ENCODE measurements around the gene CSAD. TPM values are rescaled to one million over a fixed set of nuclear protein-coding genes. Genes with fewer than 3 reads are reported as not detected.
"Not testable (repeated sequence)": the region's sequence is repeated elsewhere in the genome, so short reads cannot be mapped to it uniquely, and the experiment has no call there.

The CSAD gene
- total RNA-seq, 1 experiment from 2014 or later: 2.5 TPM

- Histone ChIP-seq H3K27me3 (replicated peaks) (no peaks in the 10 kb centered on the region), H3K9me3 (replicated peaks) (no peaks in the 10 kb centered on the region), H3K4me1 (replicated peaks) (no peaks in the 10 kb centered on the region), H3K27ac (no peak overlapping the region), H3K36me3 (no peaks in the 10 kb centered on the region), H3K4me3 (no peak overlapping the region)
- DNase-seq (ENCODE audit: low read depth in 1 of 2, low spot score in 2 of 2): no peak
Measured at GRCh38 chr12:53118751-53119300, 61.9 kb downstream of the CSAD start.

DNA sequence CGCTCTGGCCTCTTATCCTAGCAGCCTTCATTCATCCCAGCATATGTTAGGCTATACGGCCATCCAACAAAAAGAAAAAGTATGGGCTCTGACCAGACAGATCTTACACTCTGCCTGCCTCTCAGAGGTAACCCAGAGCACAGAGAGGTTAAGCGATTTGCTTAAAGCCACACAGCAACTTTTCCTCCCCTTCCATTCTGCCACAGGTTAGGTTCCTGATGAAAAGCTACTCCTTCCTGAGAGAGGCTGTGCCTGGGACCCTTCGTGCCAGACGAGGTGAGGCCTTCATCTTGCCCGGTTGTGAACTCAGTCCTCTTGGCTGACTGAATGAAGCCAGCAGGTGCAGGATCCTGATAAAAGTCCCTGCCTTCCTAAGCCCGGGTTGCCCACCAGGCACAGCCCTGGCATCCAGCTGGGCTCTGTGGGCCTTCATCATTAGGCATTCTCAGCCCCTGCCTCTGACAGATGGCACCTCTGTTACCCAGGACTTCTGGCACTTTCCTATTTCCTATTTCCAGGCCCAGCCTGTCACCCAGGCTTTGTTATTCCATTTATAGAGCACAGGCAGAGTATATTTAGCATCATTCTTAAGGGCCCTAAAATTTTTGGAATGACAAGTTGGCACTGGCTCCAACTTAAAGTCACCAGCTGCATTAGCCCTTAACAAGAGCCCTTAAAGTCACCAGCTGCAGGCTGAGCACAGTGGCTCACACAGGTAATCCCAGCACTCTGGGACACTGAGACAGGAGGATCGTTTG lies 64.7 kb downstream of the CSAD start:
- H3K4me1 ChIP-seq (replicated peaks): no peaks in the 10 kb centered on the region
- H3K27ac ChIP-seq: no peak overlapping the region
- H3K4me3 ChIP-seq: no peak overlapping the region
- no peak for DNase-seq (ENCODE audit: low read depth in 1 of 2, low spot score in 2 of 2)
- no peaks in the 10 kb centered on the region for H3K27me3 ChIP-seq (replicated peaks)
- H3K9me3 ChIP-seq (replicated peaks): no peaks in the 10 kb centered on the region
- H3K36me3 ChIP-seq: no peaks in the 10 kb centered on the region

DNA sequence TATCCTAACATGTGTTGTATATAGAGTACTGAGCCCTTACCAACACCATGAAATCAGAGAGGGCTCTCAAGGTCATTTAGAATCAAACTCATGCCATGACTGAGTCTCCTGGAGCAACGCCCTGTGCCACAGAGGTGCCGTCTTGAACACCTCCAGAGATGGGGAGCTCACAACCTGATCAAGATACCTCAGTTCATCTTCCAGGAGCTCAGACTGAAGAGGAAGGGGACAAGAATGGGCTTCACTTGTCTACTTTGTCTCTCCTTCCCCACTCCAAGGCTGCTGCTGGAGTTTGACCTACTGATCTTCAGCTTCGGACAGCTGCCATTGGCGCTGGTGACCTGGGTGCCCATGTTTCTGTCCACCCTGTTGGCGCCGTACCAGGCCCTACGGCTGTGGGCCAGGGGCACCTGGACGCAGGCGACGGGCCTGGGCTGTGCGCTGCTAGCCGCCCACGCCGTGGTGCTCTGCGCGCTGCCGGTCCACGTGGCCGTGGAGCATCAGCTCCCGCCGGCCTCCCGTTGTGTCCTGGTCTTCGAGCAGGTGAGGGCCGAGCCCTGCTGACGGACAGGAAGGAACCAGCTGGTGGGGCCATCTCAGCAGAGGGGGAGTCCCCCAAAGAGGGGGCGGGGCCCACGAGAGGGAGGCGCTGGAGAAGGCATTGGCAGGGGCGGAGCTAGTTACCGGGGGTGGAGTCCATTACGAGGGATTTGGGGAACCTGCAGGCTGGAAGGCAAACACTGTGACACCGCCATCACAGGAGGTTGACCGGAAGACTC lies 65.4 kb downstream of the CSAD start:
- no peak overlapping the region for H3K27ac ChIP-seq
- 0 out of 2 replicates have a peak, but pooled peaks cover under 1% of the 10 kb centered on the region for H3K27me3 ChIP-seq (replicated peaks)
- no peaks in the 10 kb centered on the region for H3K9me3 ChIP-seq (replicated peaks)
- no peak overlapping the region for H3K4me3 ChIP-seq
- no peak for DNase-seq (ENCODE audit: low read depth in 1 of 2, low spot score in 2 of 2)
- no peaks in the 10 kb centered on the region for H3K4me1 ChIP-seq (replicated peaks)
- no peaks in the 10 kb centered on the region for H3K36me3 ChIP-seq

DNA sequence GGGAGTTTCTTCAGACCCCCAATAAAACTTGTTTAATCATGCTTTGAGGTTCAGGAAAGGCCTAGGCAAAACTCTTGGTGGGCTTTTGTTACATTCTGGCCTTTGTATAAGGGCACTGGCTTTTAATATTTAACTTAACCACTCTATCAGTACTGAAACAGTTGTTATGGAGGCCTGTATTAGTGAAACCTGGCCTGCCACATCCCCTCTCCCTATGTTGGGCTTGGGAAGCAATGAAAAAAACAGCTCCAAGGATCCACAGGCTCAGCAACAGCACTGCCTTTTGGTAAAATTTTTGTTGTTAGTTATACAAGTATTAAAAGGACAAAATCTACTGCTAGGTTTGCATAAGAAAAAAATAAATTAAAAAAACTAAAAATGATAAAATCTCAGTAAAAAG lies 66.8 kb downstream of the CSAD start:
- H3K4me3 ChIP-seq: no peak overlapping the region
- no peaks in the 10 kb centered on the region for H3K4me1 ChIP-seq (replicated peaks)
- no peak overlapping the region for H3K27ac ChIP-seq
- 0 out of 2 replicates have a peak, but pooled peaks cover 3% of the 10 kb centered on the region for H3K27me3 ChIP-seq (replicated peaks)
- no peaks in the 10 kb centered on the region for H3K36me3 ChIP-seq
- no peak for DNase-seq (ENCODE audit: low read depth in 1 of 2, low spot score in 2 of 2)
- H3K9me3 ChIP-seq (replicated peaks): no peaks in the 10 kb centered on the region

DNA sequence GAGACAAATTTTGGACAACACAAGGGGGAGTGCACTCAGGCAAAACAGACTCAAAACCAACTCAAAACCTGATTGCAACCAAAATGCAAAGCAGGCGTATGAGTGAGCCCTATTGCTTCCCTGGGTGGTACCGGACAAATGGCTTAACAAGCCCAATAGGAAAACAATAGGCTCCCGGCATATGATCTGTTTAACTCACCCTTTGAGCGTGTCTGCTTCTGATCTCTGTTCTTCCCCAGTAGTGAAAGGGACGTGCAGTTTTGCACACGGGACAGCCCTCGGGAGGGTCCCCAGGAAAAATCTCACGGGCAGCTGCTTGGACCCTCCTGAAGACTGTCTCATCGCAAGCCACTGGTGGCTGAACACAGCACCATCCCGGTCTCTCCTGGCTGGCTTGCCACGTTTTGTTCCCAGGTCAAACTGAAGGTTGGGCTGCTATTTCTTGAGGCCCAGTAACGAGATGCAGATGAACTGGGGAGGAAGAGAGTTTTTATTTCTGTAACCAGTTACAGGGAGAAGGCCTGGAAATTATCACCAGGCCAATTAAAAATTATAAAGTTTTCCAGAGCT lies 67.5 kb downstream of the CSAD start:
- Histone ChIP-seq H3K9me3 (replicated peaks) (no peaks in the 10 kb centered on the region), H3K4me1 (replicated peaks) (no peaks in the 10 kb centered on the region), H3K27ac (no peak overlapping the region), H3K27me3 (replicated peaks) (0 out of 2 replicates have a peak, but pooled peaks cover 3% of the 10 kb centered on the region), H3K36me3 (no peaks in the 10 kb centered on the region; the same call in 1 of the 2 replicates), H3K4me3 (no peak overlapping the region)
- DNase-seq (ENCODE audit: low read depth in 1 of 2, low spot score in 2 of 2): no peak

DNA sequence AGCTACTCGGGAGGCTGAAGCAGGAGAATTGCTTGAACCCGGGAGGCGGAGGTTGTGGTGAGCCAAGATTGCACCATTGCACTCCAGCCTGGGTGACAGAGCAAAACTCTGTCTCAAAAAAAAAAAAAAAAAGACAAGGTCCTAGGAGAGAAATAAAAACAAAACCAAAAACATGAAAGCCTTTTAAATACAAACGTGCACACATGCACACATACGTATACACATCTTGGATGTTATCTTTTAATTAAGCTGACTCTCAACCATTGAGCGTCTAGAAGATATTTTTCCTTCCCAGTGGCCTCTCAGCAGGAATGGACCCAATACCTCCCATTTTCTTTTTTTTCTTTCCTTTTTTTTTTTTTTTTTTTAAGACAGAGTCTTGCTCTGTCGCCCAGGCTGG lies 68.3 kb downstream of the CSAD start:
- H3K27me3 ChIP-seq (replicated peaks); H3K36me3 ChIP-seq; DNase-seq (ENCODE audit: low read depth in 1 of 2, low spot score in 2 of 2); H3K9me3 ChIP-seq (replicated peaks); H3K27ac ChIP-seq; H3K4me3 ChIP-seq; H3K4me1 ChIP-seq (replicated peaks): not testable (repeated sequence)

Other genes starting within 250 kb of the CSAD start
- gene KRT18, start 231.8 kb downstream of the CSAD start, total RNA-seq (2014; rRNA removed; shearing (Covaris generic)): 63.9 and 81.8 TPM in 2 replicates
- 263 and 304 TPM in 2 replicates for gene EIF4B, start 174.5 kb downstream of the CSAD start, total RNA-seq (2014; rRNA removed; shearing (Covaris generic))
- gene TNS2, start 130.9 kb downstream of the CSAD start, total RNA-seq (2014; rRNA removed; shearing (Covaris generic)): 8.8 and 18.4 TPM in 2 replicates
- gene SPRYD3, start 101.5 kb downstream of the CSAD start, total RNA-seq (2014; rRNA removed; shearing (Covaris generic)): 18.3 and 18.6 TPM in 2 replicates
- gene IGFBP6, start 83.3 kb downstream of the CSAD start, total RNA-seq (2014; rRNA removed; shearing (Covaris generic)): 58.0 and 64.5 TPM in 2 replicates
- not detected in 2 replicates for gene SOAT2, start 77.4 kb downstream of the CSAD start, total RNA-seq (2014; rRNA removed; shearing (Covaris generic))
- 2.1 and 6.8 TPM in 2 replicates for gene ZNF740, start 203 bp downstream of the CSAD start, total RNA-seq (2014; rRNA removed; shearing (Covaris generic))
- gene ITGB7, start 26.3 kb upstream of the CSAD start, total RNA-seq (2014; rRNA removed; shearing (Covaris generic)): 0.45 TPM in 1 of 2 replicates, not detected in the other
- 13.5 and 13.6 TPM in 2 replicates for gene RARG, start 51.3 kb upstream of the CSAD start, total RNA-seq (2014; rRNA removed; shearing (Covaris generic))
- 20.2 and 28.0 TPM in 2 replicates for gene ESPL1, start 87.4 kb upstream of the CSAD start, total RNA-seq (2014; rRNA removed; shearing (Covaris generic))
- gene PFDN5, start 114.6 kb upstream of the CSAD start, total RNA-seq (2014; rRNA removed; shearing (Covaris generic)): 450 and 523 TPM in 2 replicates
- 40.6 and 45.1 TPM in 2 replicates for gene MYG1, start 118.8 kb upstream of the CSAD start, total RNA-seq (2014; rRNA removed; shearing (Covaris generic))
- 51.8 and 52.0 TPM in 2 replicates for gene AAAS, start 140.7 kb upstream of the CSAD start, total RNA-seq (2014; rRNA removed; shearing (Covaris generic))
- not detected in 2 replicates for gene SP7, start 155.4 kb upstream of the CSAD start, total RNA-seq (2014; rRNA removed; shearing (Covaris generic))
- gene SP1, start 199.3 kb upstream of the CSAD start, total RNA-seq (2014; rRNA removed; shearing (Covaris generic)): 19.8 and 33.9 TPM in 2 replicates
- gene AMHR2, start 242.9 kb upstream of the CSAD start, total RNA-seq (2014; rRNA removed; shearing (Covaris generic)): not detected in 2 replicates

All from SJSA1 (cell line).